ENCODE measurements around the gene PDE10A. TPM values are rescaled to one million over a fixed set of nuclear protein-coding genes. Genes with fewer than 3 reads are reported as not detected.
"Not testable (repeated sequence)": the region's sequence is repeated elsewhere in the genome, so short reads cannot be mapped to it uniquely, and the experiment has no call there.

PDE10A gene
- total RNA-seq, 1 donor from 2014 or later = 0.79 TPM

DNA sequence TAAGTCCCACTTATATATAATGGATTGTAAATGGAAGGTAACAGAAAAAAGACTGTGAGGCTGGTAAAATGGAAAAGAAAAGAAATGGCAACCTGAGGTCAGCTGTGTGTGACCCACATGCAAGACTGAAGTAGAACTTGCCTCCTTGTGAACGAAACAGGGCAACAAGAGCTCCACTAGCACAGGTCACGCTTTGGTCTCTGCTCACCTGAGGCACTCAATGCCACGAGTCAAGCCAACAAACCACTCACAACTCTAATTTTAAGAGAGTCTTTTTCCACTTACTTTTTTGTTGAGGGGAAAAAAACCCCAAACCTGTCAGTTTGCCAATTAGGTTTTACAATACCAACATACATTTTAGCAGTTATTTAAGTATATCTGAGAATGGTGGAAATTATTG, 65.2 kb downstream of the PDE10A start:
- TF ChIP-seq, protein P1, sequence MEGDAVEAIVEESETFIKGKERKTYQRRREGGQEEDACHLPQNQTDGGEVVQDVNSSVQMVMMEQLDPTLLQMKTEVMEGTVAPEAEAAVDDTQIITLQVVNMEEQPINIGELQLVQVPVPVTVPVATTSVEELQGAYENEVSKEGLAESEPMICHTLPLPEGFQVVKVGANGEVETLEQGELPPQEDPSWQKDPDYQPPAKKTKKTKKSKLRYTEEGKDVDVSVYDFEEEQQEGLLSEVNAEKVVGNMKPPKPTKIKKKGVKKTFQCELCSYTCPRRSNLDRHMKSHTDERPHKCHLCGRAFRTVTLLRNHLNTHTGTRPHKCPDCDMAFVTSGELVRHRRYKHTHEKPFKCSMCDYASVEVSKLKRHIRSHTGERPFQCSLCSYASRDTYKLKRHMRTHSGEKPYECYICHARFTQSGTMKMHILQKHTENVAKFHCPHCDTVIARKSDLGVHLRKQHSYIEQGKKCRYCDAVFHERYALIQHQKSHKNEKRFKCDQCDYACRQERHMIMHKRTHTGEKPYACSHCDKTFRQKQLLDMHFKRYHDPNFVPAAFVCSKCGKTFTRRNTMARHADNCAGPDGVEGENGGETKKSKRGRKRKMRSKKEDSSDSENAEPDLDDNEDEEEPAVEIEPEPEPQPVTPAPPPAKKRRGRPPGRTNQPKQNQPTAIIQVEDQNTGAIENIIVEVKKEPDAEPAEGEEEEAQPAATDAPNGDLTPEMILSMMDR (IDR thresholded peaks at IDR 0.05; ENCODE audit: insufficient read depth, low read length, severe bottlenecking) = no peak
- Histone ChIP-seq H3K27me3 (ENCODE audit: control insufficient read depth, insufficient read depth, low read length) (no peaks in the 10 kb centered on the region), H3K36me3 (ENCODE audit: control insufficient read depth, insufficient read depth, low read length) (no peaks in the 10 kb centered on the region), H3K4me3 (ENCODE audit: low read depth, low read length) (no peak overlapping the region)
- FAIRE-seq (no peak), DNase-seq (ENCODE audit: low read depth) (no peak)

DNA sequence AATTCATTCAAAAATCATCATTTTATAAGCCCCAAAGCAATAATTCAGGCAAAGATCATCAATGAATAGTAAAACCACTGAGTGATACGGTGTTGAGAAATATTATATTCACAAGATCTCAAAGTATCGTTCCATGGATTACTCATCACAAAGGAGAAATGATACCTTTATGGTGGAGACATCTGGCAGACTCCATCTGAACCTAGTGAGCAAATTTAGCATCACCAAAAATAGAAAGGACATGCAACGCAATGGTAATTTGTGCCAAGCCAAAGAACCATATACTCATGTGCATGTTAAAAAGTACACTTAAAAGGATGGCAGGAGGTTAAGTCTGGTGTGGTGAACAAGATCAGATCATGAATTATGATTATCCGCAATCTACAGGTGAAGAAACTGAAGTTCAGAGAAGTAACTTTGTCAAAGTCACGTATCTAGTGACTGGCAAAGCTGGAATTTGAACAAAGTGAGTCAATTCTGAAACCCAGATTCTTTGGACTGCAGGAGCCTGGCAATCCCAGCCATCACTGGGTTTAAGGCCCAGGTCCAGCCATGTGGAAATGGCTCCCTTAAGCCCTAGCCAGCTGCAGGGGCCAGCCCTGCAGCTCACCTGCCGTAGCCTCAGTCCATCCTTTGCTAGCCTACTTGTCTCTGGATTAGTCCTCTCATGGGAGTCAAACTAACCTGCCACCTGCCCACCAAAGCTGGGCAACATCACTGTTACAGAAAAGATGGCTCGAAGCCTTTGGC, 68.3 kb downstream of the PDE10A start:
- no peaks in the 10 kb centered on the region for H3K36me3 ChIP-seq (ENCODE audit: control insufficient read depth, insufficient read depth, low read length)
- no peak for FAIRE-seq
- TF ChIP-seq, protein P1 (IDR thresholded peaks at IDR 0.05; ENCODE audit: insufficient read depth, low read length, severe bottlenecking) = no peak
- DNase-seq (ENCODE audit: low read depth) = no peak
- H3K27me3 ChIP-seq (ENCODE audit: control insufficient read depth, insufficient read depth, low read length) = no peaks in the 10 kb centered on the region
- no peak overlapping the region for H3K4me3 ChIP-seq (ENCODE audit: low read depth, low read length)

GRCh38 chr6:165592947-165593346, 70.1 kb downstream of the PDE10A start:
- FAIRE-seq; H3K4me3 ChIP-seq (ENCODE audit: low read depth, low read length); H3K36me3 ChIP-seq (ENCODE audit: control insufficient read depth, insufficient read depth, low read length); H3K27me3 ChIP-seq (ENCODE audit: control insufficient read depth, insufficient read depth, low read length); DNase-seq (ENCODE audit: low read depth): not testable (repeated sequence)

GRCh38 chr6:165588515-165588914, 74.5 kb downstream of the PDE10A start:
- H3K36me3 ChIP-seq (ENCODE audit: control insufficient read depth, insufficient read depth, low read length) = no peaks in the 10 kb centered on the region
- no peak overlapping the region for H3K4me3 ChIP-seq (ENCODE audit: low read depth, low read length)
- no peak for FAIRE-seq
- H3K27me3 ChIP-seq (ENCODE audit: control insufficient read depth, insufficient read depth, low read length) = no peaks in the 10 kb centered on the region
- DNase-seq (ENCODE audit: low read depth) = no peak
- TF ChIP-seq, protein P1 (IDR thresholded peaks at IDR 0.05; ENCODE audit: insufficient read depth, low read length, severe bottlenecking) = no peak

DNA sequence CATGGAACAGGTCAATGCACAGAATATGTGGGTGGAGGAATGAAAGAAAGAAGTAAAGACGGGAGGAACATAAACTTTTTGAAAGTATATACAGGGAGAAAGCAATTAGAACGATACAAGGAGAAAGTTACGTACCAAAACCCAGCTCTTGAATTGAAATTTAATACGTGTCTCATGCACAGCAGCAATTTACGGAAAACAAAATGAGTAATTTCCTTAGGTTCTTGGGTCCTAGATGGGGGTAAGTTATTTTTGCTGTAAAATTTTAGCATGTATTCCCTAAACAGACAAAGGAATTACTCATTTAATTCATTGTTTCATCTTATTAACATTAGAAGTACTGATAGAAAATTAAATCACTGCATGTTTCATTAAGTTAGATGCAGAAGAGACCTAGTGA, 75.8 kb downstream of the PDE10A start:
- DNase-seq (ENCODE audit: low read depth) (no peak), FAIRE-seq (no peak)
- Histone ChIP-seq H3K27me3 (ENCODE audit: control insufficient read depth, insufficient read depth, low read length) (no peaks in the 10 kb centered on the region), H3K36me3 (ENCODE audit: control insufficient read depth, insufficient read depth, low read length) (no peaks in the 10 kb centered on the region), H3K4me3 (ENCODE audit: low read depth, low read length) (no peak overlapping the region)
- TF ChIP-seq, protein P1 (IDR thresholded peaks at IDR 0.05; ENCODE audit: insufficient read depth, low read length, severe bottlenecking) = no peak

GRCh38 chr6:165586706-165587105, 76.3 kb downstream of the PDE10A start:
- Histone ChIP-seq H3K36me3 (ENCODE audit: control insufficient read depth, insufficient read depth, low read length) (no peaks in the 10 kb centered on the region), H3K4me3 (ENCODE audit: low read depth, low read length) (no peak overlapping the region), H3K27me3 (ENCODE audit: control insufficient read depth, insufficient read depth, low read length) (no peaks in the 10 kb centered on the region)
- TF ChIP-seq, protein P1 (IDR thresholded peaks at IDR 0.05; ENCODE audit: insufficient read depth, low read length, severe bottlenecking) = no peak
- FAIRE-seq (no peak), DNase-seq (ENCODE audit: low read depth) (no peak)
